Activated CD8-positive, alpha-beta T cell treated with anti-CD3 and anti-CD28 coated beads for 36 hours (primary cell): Measurements from ENCODE around the gene GRK6. TPM values are rescaled to one million over a fixed set of nuclear protein-coding genes. Genes with fewer than 3 reads are reported as not detected.

Source experiments
- ATAC-seq: fragments of 200-7000 bp; cut with Tn5 transposase; one replicate; pipeline ENCODE4 v1.10.0; 2021; ENCODE audit warnings: mild to moderate bottlenecking, moderate library complexity
- CTCF ChIA-PET: fragments of 350-600 bp; sonication (Branson Sonifier 250); formaldehyde crosslinking; loops from one replicate; lab custom pipeline; 2021; ENCODE audit warnings: antibody characterized with exemption; lab: Charles Lee
- POLR2A ChIA-PET: fragments of 350-600 bp; sonication (Branson Sonifier 250); formaldehyde crosslinking; loops from one replicate; lab custom pipeline; 2021; ENCODE audit warnings: antibody characterized with exemption; lab: Charles Lee
- DNase-seq: peaks from one replicate; pipeline ENCODE4 v3.0.0-alpha.2; 2020
- H3K27ac Mint-ChIP-seq: one replicate; pipeline ENCODE4 v1.8.0; 2021; ENCODE audit warnings: mild to moderate bottlenecking, mixed read lengths
- H3K27me3 Mint-ChIP-seq: one replicate; pipeline ENCODE4 v1.8.0; 2021; ENCODE audit warnings: mixed read lengths
- H3K36me3 Mint-ChIP-seq: one replicate; pipeline ENCODE4 v1.8.0; 2021; ENCODE audit warnings: low read depth, mixed read lengths
- H3K4me1 Mint-ChIP-seq: one replicate; pipeline ENCODE4 v1.8.0; 2021; ENCODE audit warnings: low read depth, mixed read lengths
- H3K4me3 Mint-ChIP-seq: one replicate; pipeline ENCODE4 v1.8.0; 2021; ENCODE audit warnings: mild to moderate bottlenecking, moderate library complexity, mixed read lengths
- H3K9me3 Mint-ChIP-seq: one replicate; pipeline ENCODE4 v1.8.0; 2021; ENCODE audit warnings: mixed read lengths
- CTCF ChIP-seq: fragments of 200-600 bp; IDR thresholded peaks from one replicate; pipeline ENCODE4 v1.8.0; 2022; ENCODE audit warnings: antibody characterized with exemption, mild to moderate bottlenecking
- intact Hi-C: fragments of 100-400 bp; cut with micrococcal nuclease; formaldehyde crosslinking; loops from one replicate; pipeline ENCODE4 v1.10.0; 2022
- total RNA-seq, 2 experiments: library from RNA; stranded (reverse); gene quantifications; one replicate each; pipeline ENCODE4 v1.2.3, GENCODE V29; 2021

GRK6 gene
- total RNA-seq, 2 experiments from 2014 or later: 133 to 137 TPM

GRCh38 chr5:177432839-177433657 is 6.6 kb downstream of the GRK6 start:
- CTCF ChIA-PET: interaction anchor here (1.9 to 7.0 kb wide), 7 partner anchors 13 to 43 kb away, joined by 5 to 71 read pairs (median 13); partner anchors contain the start of genes F12 and PRR7
- POLR2A ChIA-PET: interaction anchor here (0.9 to 15.2 kb wide), 7 partner anchors 13 to 50 kb away, joined by 4 to 606 read pairs (median 12); partner anchors contain the start of gene PRR7

GRCh38 chr5:177433658-177434217 is 7.3 kb downstream of the GRK6 start:
- DNase-seq (no peak), ATAC-seq (no peak)
- H3K36me3 Mint-ChIP-seq: peaks cover 87% of the 10 kb centered on the region
- H3K4me1 Mint-ChIP-seq: peaks cover 74% of the 10 kb centered on the region
- H3K27ac Mint-ChIP-seq: peak overlapping the region; percentile 98
- POLR2A ChIA-PET: interaction anchor here (0.7 to 15.2 kb wide), 8 partner anchors 12 to 44 kb away, joined by 3 to 606 read pairs (median 8); partner anchors contain the start of gene PRR7
- no peak for TF ChIP-seq CTCF
- no peaks in the 10 kb centered on the region for H3K27me3 Mint-ChIP-seq
- H3K4me3 Mint-ChIP-seq: no peak overlapping the region
- no peaks in the 10 kb centered on the region for H3K9me3 Mint-ChIP-seq
- CTCF ChIA-PET: interaction anchor here (1.2 to 7.0 kb wide), 5 partner anchors 20 to 115 kb away, joined by 3 to 71 read pairs (median 53); no protein-coding TSS in a partner anchor
- intact Hi-C loops: no loop called here

More at GRCh38 chr5:177432839-177433657, 6.6 kb downstream of the GRK6 start:
- Mint-ChIP-seq H3K27ac (peak overlapping the region; percentile 98), H3K27me3 (no peaks in the 10 kb centered on the region), H3K9me3 (no peaks in the 10 kb centered on the region), H3K36me3 (peaks cover 87% of the 10 kb centered on the region), H3K4me1 (peaks cover 67% of the 10 kb centered on the region), H3K4me3 (peak overlapping the region; percentile 97)
- DNase-seq (no peak), ATAC-seq (no peak)
- intact Hi-C loops: no loop called here
- no peak for TF ChIP-seq CTCF

GRCh38 chr5:177434437-177434836 is 8.0 kb downstream of the GRK6 start:
- peak; percentile 76 for DNase-seq

GRCh38 chr5:177434942-177435738 is 8.7 kb downstream of the GRK6 start:
- Mint-ChIP-seq H3K4me1 (peaks cover 71% of the 10 kb centered on the region), H3K27me3 (no peaks in the 10 kb centered on the region), H3K4me3 (no peak overlapping the region), H3K9me3 (no peaks in the 10 kb centered on the region), H3K27ac (peak overlapping the region; percentile 88), H3K36me3 (peaks cover 84% of the 10 kb centered on the region)
- DNase-seq: no peak
- ChIA-PET POLR2A (interaction anchor here (0.8 to 15.2 kb wide), 12 partner anchors 11 to 71 kb away, joined by 3 to 606 read pairs (median 5); partner anchors contain the start of gene PRR7), CTCF (interaction anchor here (1.2 to 7.0 kb wide), 5 partner anchors 19 to 117 kb away, joined by 3 to 71 read pairs (median 53); no protein-coding TSS in a partner anchor)
- ATAC-seq: no peak
- intact Hi-C loops: no loop called here
- no peak for TF ChIP-seq CTCF

More at GRCh38 chr5:177434437-177434836, 8.0 kb downstream of the GRK6 start:
- ChIA-PET CTCF (interaction anchor here (1.2 to 7.0 kb wide), 5 partner anchors 19 to 116 kb away, joined by 3 to 71 read pairs (median 53); no protein-coding TSS in a partner anchor), POLR2A (interaction anchor here (0.7 to 15.2 kb wide), 10 partner anchors 12 to 71 kb away, joined by 3 to 606 read pairs (median 5); partner anchors contain the start of gene PRR7)
- Mint-ChIP-seq H3K4me3 (peak overlapping the region; percentile 33), H3K36me3 (peaks cover 84% of the 10 kb centered on the region), H3K27me3 (no peaks in the 10 kb centered on the region), H3K9me3 (no peaks in the 10 kb centered on the region), H3K4me1 (peaks cover 71% of the 10 kb centered on the region), H3K27ac (peak overlapping the region; percentile 88)
- ATAC-seq: peak; percentile 64
- intact Hi-C loops: no loop called here
- TF ChIP-seq CTCF: no peak
